H1 (cell line): ENCODE results near the gene IFNGR1. TPM values are rescaled to one million over a fixed set of nuclear protein-coding genes. Genes with fewer than 3 reads are reported as not detected.

Source experiments
- CTCF ChIA-PET: fragments of 300-600 bp; sonication (Branson Sonifier 250); formaldehyde crosslinking; loops from one replicate; lab custom pipeline; 2021; ENCODE audit not compliant: partially characterized antibody; lab: Charles Lee
- POLR2A ChIA-PET: fragments of 300-600 bp; sonication (Branson Sonifier 250); formaldehyde crosslinking; loops from one replicate; lab custom pipeline; 2021; ENCODE audit warnings: inconsistent platforms; ENCODE audit not compliant: partially characterized antibody; lab: Charles Lee
- DNase-seq, 2 experiments: peaks; one replicate each; pipeline versions ENCODE4 v3.0.0 to v3.0.0-alpha.2; 2010 to 2022; ENCODE audit warnings: low spot score in 2 of 2, low read depth in 1 of 2, mixed read lengths in 1 of 2
- FAIRE-seq: peaks from 2 replicates; lab custom pipeline; 2011; peaks lifted over from hg19 to GRCh38; lab: Jason Lieb, UNC
- H2AFZ ChIP-seq: 2 replicates; pipeline ENCODE4 v1.8.1; 2012; ENCODE audit warnings: low read length, inconsistent platforms
- H2AK5ac ChIP-seq: 2 replicates; pipeline ENCODE4 v1.6.1; 2013; ENCODE audit warnings: low read depth, low read length
- H2BK120ac ChIP-seq: replicated peaks from 2 replicates; pipeline ENCODE3; 2013; ENCODE audit warnings: low read depth, low read length, inconsistent platforms
- H2BK12ac ChIP-seq: 2 replicates; pipeline ENCODE4 v1.6.1; 2013; ENCODE audit warnings: low read depth, low read length
- H2BK15ac ChIP-seq: 2 replicates; pipeline ENCODE4 v1.6.1; 2013; ENCODE audit warnings: low read length
- H2BK20ac ChIP-seq: 2 replicates; pipeline ENCODE4 v1.6.1; 2013; ENCODE audit warnings: low read length
- H2BK5ac ChIP-seq: 2 replicates; pipeline ENCODE4 v1.6.1; 2013; ENCODE audit warnings: low read depth, low read length
- H3K14ac ChIP-seq: 2 replicates; pipeline ENCODE4 v1.6.1; 2013; ENCODE audit warnings: inconsistent platforms; ENCODE audit not compliant: insufficient read length
- H3K18ac ChIP-seq: 2 replicates; pipeline ENCODE4 v1.6.1; 2013; ENCODE audit warnings: low read length; ENCODE audit errors: extremely low read depth
- H3K23ac ChIP-seq: 2 replicates; pipeline ENCODE4 v1.6.1; 2013; ENCODE audit warnings: inconsistent platforms; ENCODE audit not compliant: insufficient read length
- H3K23me2 ChIP-seq: 2 replicates; pipeline ENCODE4 v1.6.1; 2013; ENCODE audit warnings: low read depth, low read length
- H3K27ac ChIP-seq: 2 replicates; pipeline ENCODE4 v1.6.1; 2011; ENCODE audit warnings: low read depth, low read length, inconsistent platforms
- H3K27me3 ChIP-seq, 4 experiments: replicated peaks in 1 of 4; 1 replicate in 1 of 4; 2 replicates in 3 of 4; pipeline versions ENCODE4 v1.6.1 to v1.8.1; 2011 to 2013; ENCODE audit warnings: low read length in 3 of 4, mild to moderate bottlenecking in 3 of 4, inconsistent platforms in 2 of 4, mixed read lengths in 2 of 4, moderate library complexity in 1 of 4; ENCODE audit not compliant: control insufficient read depth in 3 of 4, insufficient read depth in 3 of 4; ENCODE audit errors: extremely low read depth in 1 of 4
- H3K36me3 ChIP-seq, 4 experiments: 2 replicates each; pipeline versions ENCODE4 v1.6.1 to v1.8.1; 2011 to 2013; ENCODE audit warnings: mild to moderate bottlenecking in 4 of 4, low read length in 3 of 4, moderate library complexity in 2 of 4, control low read depth in 1 of 4, inconsistent platforms in 1 of 4; ENCODE audit not compliant: insufficient read depth in 4 of 4, control insufficient read depth in 2 of 4
- H3K4ac ChIP-seq: replicated peaks from 2 replicates; pipeline ENCODE3; 2013; ENCODE audit warnings: low read length, low read depth, mixed read lengths, inconsistent platforms; ENCODE audit not compliant: insufficient read length
- H3K4me1 ChIP-seq, 4 experiments: replicated peaks in 1 of 4; 1 replicate in 1 of 4; 2 replicates in 3 of 4; pipeline versions ENCODE4 v1.6.1 to v1.8.1; 2011 to 2013; ENCODE audit warnings: low read length in 3 of 4, inconsistent platforms in 2 of 4, mixed read lengths in 1 of 4; ENCODE audit not compliant: insufficient read depth in 4 of 4, control insufficient read depth in 3 of 4
- H3K4me2 ChIP-seq, 2 experiments: 2 replicates each; pipeline versions ENCODE4 v1.6.1 to v1.8.1; 2011 to 2013; ENCODE audit warnings: low read depth in 2 of 2, low read length in 2 of 2, control low read depth in 1 of 2, inconsistent platforms in 1 of 2, mild to moderate bottlenecking in 1 of 2; ENCODE audit not compliant: insufficient read depth in 1 of 2
- H3K4me3 ChIP-seq, 4 experiments: fragments of 200-600, 300-600 bp in 1 of 4; sonication (generic), shearing (Covaris generic), sonication (Bioruptor Twin) in 1 of 4; 2 replicates each; pipeline versions ENCODE4 v1.5.1 to v1.8.1; 2011 to 2016; ENCODE audit warnings: low read length in 4 of 4, low read depth in 3 of 4, control low read depth in 2 of 4, inconsistent platforms in 2 of 4, mild to moderate bottlenecking in 2 of 4, mixed read lengths in 1 of 4, moderate library complexity in 1 of 4; ENCODE audit not compliant: insufficient read depth in 2 of 4; ENCODE audit errors: extremely low read depth in 1 of 4
- H3K56ac ChIP-seq: replicated peaks from 2 replicates; pipeline ENCODE3; 2013; ENCODE audit warnings: low read depth, mild to moderate bottlenecking, mixed read lengths, low read length, inconsistent platforms; ENCODE audit not compliant: insufficient read length
- H3K79me1 ChIP-seq: 2 replicates; pipeline ENCODE4 v1.6.1; 2013; ENCODE audit warnings: low read depth, low read length, control low read depth
- H3K79me2 ChIP-seq, 2 experiments: 2 replicates each; pipeline versions ENCODE4 v1.6.1 to v1.8.1; 2012 to 2013; ENCODE audit warnings: low read length in 2 of 2, mild to moderate bottlenecking in 2 of 2, inconsistent platforms in 1 of 2; ENCODE audit not compliant: insufficient read depth in 2 of 2, control insufficient read depth in 1 of 2
- H3K9ac ChIP-seq, 4 experiments: replicated peaks in 1 of 4; 1 replicate in 1 of 4; 2 replicates in 3 of 4; pipeline versions ENCODE4 v1.6.1 to v1.8.1; 2011 to 2013; ENCODE audit warnings: low read depth in 3 of 4, low read length in 3 of 4, control low read depth in 2 of 4, mild to moderate bottlenecking in 2 of 4, moderate library complexity in 2 of 4, inconsistent platforms in 1 of 4; ENCODE audit errors: extremely low read depth in 1 of 4
- H3K9me3 ChIP-seq, 2 experiments: 2 replicates each; pipeline versions ENCODE4 v1.6.1 to v1.8.1; 2012 to 2013; ENCODE audit warnings: mild to moderate bottlenecking in 2 of 2, moderate library complexity in 2 of 2, control low read depth in 1 of 2, inconsistent platforms in 1 of 2, low read depth in 1 of 2, low read length in 1 of 2, mixed read lengths in 1 of 2; ENCODE audit not compliant: insufficient read depth in 2 of 2
- H4K20me1 ChIP-seq, 2 experiments: replicated peaks in 1 of 2; 2 replicates each; pipeline versions ENCODE3 to v1.8.1; 2011 to 2013; ENCODE audit warnings: inconsistent platforms in 2 of 2, low read length in 2 of 2, mild to moderate bottlenecking in 1 of 2; ENCODE audit not compliant: insufficient read depth in 2 of 2, control insufficient read depth in 1 of 2
- H4K5ac ChIP-seq: 2 replicates; pipeline ENCODE4 v1.6.1; 2013; ENCODE audit warnings: low read length, low read depth, mixed read lengths, inconsistent platforms; ENCODE audit not compliant: insufficient read length
- H4K8ac ChIP-seq: 2 replicates; pipeline ENCODE4 v1.8.0; 2013; ENCODE audit warnings: mild to moderate bottlenecking, moderate library complexity, low read length, inconsistent platforms; ENCODE audit not compliant: insufficient read depth; ENCODE audit errors: extremely low read depth
- H4K91ac ChIP-seq: replicated peaks from 2 replicates; pipeline ENCODE3; 2013; ENCODE audit warnings: low read length, mixed read lengths, inconsistent platforms; ENCODE audit not compliant: insufficient read length
- CBX8 ChIP-seq: fragments of 300-800, 300-1000 bp; sonication (generic); IDR thresholded peaks from 2 replicates; pipeline ENCODE4 v1.7.1; 2016; ENCODE audit warnings: low read depth, low read length, borderline replicate concordance
- SIRT6 ChIP-seq: IDR thresholded peaks from one replicate; pipeline ENCODE4 v1.7.1; 2012; ENCODE audit warnings: low read length, inconsistent platforms
- SIX5 ChIP-seq: IDR thresholded peaks from 2 replicates; pipeline ENCODE4 v1.6.1; 2011; ENCODE audit warnings: mild to moderate bottlenecking, low read depth, low read length
- SRF ChIP-seq: IDR thresholded peaks from 2 replicates; pipeline ENCODE4 v1.6.1; 2011; ENCODE audit warnings: mild to moderate bottlenecking, low read depth, low read length, moderate library complexity
- TAF1 ChIP-seq: IDR thresholded peaks from 2 replicates; pipeline ENCODE4 v1.6.1; 2011; ENCODE audit warnings: mild to moderate bottlenecking, low read depth, low read length
- ZNF274 ChIP-seq: IDR thresholded peaks from 2 replicates; pipeline ENCODE4 v1.7.0; 2012; ENCODE audit warnings: low read length, borderline replicate concordance; ENCODE audit errors: extremely low read depth
- polyA plus RNA-seq, 7 experiments: library from polyadenylated mRNA; depleted of rRNA in 3 of 7; stranded (reverse) in 5 of 7; unstranded in 2 of 7; fragments of >200 nt in 5 of 7; fragments of 200-250 nt in 2 of 7; gene quantifications; 1 replicate in 5 of 7; 2 replicates in 1 of 7; 4 replicates in 1 of 7; pipeline versions ENCODE4 v1.2.1 to v1.2.3, GENCODE V29; 2011 to 2013; ENCODE audit warnings: missing spikeins in 2 of 7, mixed read lengths in 2 of 7
- total RNA-seq: library from RNA; stranded (reverse); fragmentation: NEBNext Ultra II Directional; extraction: Animal tissue kit (Norgen Biotek cat#: 25700); gene quantifications from 2 replicates; pipeline ENCODE4 v1.2.1, GENCODE V29; 2021

The IFNGR1 gene
- total and polyA plus RNA-seq, 2 of the 8 experiments (the other 6 are each of a cell fraction or from before 2014, with no cell fraction given), result 9.7 to 20.9 TPM

DNA sequence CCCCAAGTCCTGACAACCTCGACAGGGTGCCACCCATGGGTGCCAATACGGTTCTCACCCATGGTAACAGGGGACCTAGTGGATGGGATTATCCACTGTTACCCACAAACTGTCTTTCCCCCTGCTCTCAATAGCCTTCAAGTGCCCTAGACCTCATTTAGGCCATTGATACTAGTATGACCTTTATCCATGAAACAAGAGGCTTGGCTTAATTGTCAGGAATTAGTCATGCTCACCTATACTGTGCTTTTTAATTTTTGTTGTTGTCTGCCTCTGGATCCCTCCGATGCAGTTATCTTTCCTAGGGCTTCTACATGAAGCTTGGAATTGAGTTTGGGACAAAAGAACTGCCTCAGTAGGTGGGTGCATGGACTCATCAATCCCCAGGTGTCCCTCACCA, 33.9 kb downstream of the IFNGR1 start (continued):
- TF ChIP-seq SIX5, result no peak

DNA sequence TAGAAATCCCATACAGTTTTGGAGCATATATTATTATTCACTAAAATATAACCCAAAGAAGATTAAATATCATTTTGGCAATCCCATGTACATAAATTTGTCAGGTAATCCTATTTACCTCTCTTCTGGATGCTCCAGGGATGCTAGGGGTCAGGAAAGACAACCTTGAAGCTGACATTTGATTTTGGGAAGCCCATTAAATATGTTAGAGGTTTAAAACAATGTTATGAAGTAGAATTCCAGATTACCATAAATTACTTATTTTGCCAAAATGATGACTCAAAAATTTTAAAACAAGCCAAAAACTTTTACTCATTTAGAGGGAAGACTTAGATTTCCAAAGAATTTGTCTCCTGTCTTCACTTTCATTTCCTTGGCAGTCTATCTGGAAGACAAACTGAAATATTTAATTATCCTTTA, 36.5 kb downstream of the IFNGR1 start:
- H3K27ac ChIP-seq, result no peak overlapping the region
- POLR2A ChIA-PET, result no interaction called here
- no peaks in the 10 kb centered on the region for H4K20me1 ChIP-seq
- no peak overlapping the region for H2BK12ac ChIP-seq
- H2BK15ac ChIP-seq, result no peak overlapping the region
- no peak for DNase-seq
- no peak overlapping the region for H3K4ac ChIP-seq
- H3K4me3 ChIP-seq, result no peak overlapping the region
- H2AK5ac ChIP-seq, result no peak overlapping the region
- TF ChIP-seq SRF (no peak), SIRT6 (no peak), ZNF274 (no peak), TAF1 (no peak), CBX8 (no peak)
- H2BK120ac ChIP-seq, result no peak overlapping the region
- peaks cover 67 to 76% of the 10 kb centered on the region in 2 experiments for H3K9me3 ChIP-seq
- no peak overlapping the region for H4K91ac ChIP-seq
- no peak overlapping the region for H3K9ac ChIP-seq
- H3K79me1 ChIP-seq, result no peaks in the 10 kb centered on the region
- H2AFZ ChIP-seq, result no peak overlapping the region
- no peak overlapping the region for H4K8ac ChIP-seq
- H3K4me1 ChIP-seq, result no peaks in the 10 kb centered on the region
- H2BK5ac ChIP-seq, result no peak overlapping the region
- H3K14ac ChIP-seq, result no peak overlapping the region
- FAIRE-seq, result no peak
- H3K18ac ChIP-seq, result no peak overlapping the region
- CTCF ChIA-PET, result interaction anchor here (1.0 kb wide), 1 partner anchor 11 kb away, joined by 3 read pairs; no protein-coding TSS in a partner anchor
- H4K5ac ChIP-seq, result no peak overlapping the region
- no peaks in the 10 kb centered on the region for H3K27me3 ChIP-seq
- no peak overlapping the region for H3K23ac ChIP-seq
- H2BK20ac ChIP-seq, result no peak overlapping the region
- H3K23me2 ChIP-seq, result no peaks in the 10 kb centered on the region
- no peaks in the 10 kb centered on the region for H3K79me2 ChIP-seq
- H3K56ac ChIP-seq, result no peak overlapping the region
- H3K4me2 ChIP-seq, result no peak overlapping the region
- peaks cover 0 to 3% (median 1%) of the 10 kb centered on the region in 4 experiments; a peak in 2 of 8 replicates for H3K36me3 ChIP-seq
